Cardiac fibroblast (primary cell): ENCODE measurements around the gene SH2D7.

Experiments
- DNase-seq, 2 donors: peaks; one replicate each; pipeline versions ENCODE4 v3.0.0 to v3.0.0-alpha.2; 2010; ENCODE audit warnings: low read depth in 2 of 2
- H3K4me3 ChIP-seq, 2 donors: replicated peaks in 1 of 2; 1 replicate in 1 of 2; 2 replicates in 1 of 2; pipeline ENCODE4 v1.5.1; 2011; ENCODE audit warnings: low read depth in 2 of 2, low read length in 2 of 2, mild to moderate bottlenecking in 2 of 2, moderate library complexity in 1 of 2
- CTCF ChIP-seq: IDR thresholded peaks from one replicate; pipeline ENCODE4 v1.5.1; 2011; ENCODE audit warnings: low read depth, mild to moderate bottlenecking, low read length, inconsistent platforms

Gene SH2D7

DNA sequence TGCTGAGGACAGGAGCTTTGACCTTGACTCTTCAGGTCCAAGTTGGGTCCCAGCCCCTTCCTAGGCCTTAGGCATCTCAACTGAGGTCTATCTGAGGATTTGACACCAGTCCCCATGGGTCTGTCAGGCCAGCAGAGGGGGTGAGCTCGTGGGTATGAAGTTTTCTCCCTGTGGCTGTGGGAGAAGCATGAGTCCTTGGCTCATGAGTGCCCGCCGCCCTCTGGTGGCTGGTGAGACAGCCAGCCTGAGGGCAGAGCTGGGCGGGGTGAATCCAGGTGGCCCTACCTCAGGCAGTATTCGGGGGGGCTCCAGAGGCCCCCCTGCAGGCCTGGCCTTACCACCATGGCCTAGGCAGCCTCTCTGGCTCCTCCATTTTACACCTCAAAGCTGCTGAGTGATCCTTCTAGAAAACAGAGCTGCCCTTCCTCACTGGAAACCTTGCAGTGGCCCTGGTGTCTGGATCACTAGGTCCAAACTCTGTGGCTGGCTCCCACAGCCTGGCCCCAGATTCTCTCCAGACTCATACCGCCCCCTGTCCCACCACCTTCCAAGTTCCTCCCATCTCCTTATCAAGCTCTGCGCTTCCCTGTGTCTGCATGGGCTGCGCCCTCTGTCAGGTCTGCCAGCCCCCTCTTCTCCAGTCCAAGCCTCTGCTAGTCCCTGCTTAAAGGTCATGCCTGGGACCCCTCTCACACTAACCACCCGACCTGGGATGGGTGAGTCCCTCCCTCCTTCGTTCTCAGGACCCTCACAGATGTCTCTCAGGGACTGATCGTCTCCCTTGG lies 16.1 kb downstream of the SH2D7 start:
- H3K4me3 ChIP-seq = no peak overlapping the region
- DNase-seq = peak; percentile 89 to 91
- TF ChIP-seq CTCF = peak; percentile 96

DNA sequence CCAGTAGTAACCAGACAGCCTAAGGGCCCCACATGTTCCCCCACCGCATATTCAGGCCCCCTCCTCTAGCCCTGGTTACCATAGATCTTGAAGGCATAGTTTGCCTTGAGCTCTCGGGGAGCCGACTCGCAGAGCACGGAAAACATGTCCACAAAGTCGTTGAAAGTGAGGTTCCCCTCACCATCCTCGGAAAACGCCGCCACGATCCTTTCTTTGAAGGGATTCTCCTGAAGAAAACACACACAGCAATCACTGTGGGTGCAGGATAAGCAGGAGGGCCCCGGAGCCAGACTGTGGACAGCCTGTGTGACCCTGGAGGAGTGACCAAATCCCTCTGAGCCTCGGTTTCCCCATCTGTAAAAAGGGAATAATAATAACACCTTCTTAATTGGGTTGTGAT lies 16.8 kb downstream of the SH2D7 start:
- no peak for DNase-seq
- no peak overlapping the region for H3K4me3 ChIP-seq
- no peak for TF ChIP-seq CTCF

GRCh38 chr15:78110096-78110495 lies 17.7 kb downstream of the SH2D7 start:
- no peak for TF ChIP-seq CTCF
- H3K4me3 ChIP-seq = no peak overlapping the region
- no peak for DNase-seq

DNA sequence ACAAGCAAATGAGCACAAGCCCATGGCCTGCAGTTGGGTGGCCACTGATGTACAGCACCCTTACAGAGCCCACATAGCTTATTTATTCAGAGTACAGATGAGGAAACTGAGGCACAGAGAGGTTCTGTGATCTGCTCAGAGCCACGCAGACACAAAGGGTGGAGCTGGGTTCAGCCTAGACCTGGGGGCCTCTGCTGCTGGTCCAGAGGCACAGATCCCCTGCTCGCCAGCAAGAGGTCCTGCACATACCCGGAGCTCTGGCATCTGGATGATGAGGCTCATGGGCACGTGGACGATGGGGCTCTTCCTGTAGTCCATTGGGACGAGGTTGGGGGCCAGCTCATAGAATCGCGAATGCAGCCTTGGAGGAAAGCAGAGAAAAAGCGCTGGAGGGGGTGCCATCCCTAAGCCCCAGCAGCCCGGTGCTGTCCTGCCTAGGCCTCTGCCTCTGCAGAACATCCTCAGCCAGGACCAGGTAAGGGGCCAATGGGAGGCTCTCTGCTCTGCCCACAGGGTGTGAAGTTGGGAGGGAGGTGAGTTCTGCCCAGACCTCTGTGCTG lies 18.6 kb downstream of the SH2D7 start:
- TF ChIP-seq CTCF = no peak
- no peak for DNase-seq

DNA sequence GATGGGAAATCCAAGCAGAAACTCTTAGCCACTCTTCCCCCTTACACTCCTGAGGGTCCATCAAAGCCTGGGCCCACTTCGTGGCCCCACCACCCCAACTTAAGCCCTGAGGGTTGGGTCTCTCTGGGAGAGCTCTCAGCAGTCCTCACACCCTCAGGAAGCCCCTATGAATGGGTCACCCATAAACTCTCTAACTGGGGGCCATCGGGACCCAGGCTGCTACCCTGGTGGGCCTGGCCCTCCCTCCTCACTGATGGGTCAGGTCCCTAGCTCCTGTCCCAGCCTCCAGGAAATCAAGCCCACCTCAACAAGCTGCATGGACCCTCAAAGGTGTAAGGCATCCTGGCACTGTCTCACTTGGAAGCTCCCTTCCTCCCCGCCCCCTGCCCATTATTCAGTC lies 19.4 kb downstream of the SH2D7 start:
- H3K4me3 ChIP-seq = no peak overlapping the region
- TF ChIP-seq CTCF = no peak
- DNase-seq = no peak

More for the DNA sequence above, 18.6 kb downstream of the SH2D7 start:
- no peak overlapping the region for H3K4me3 ChIP-seq

GRCh38 chr15:78112551-78112950 lies 20.2 kb downstream of the SH2D7 start:
- H3K4me3 ChIP-seq = no peak overlapping the region
- no peak for TF ChIP-seq CTCF
- DNase-seq = no peak
